ENCODE data around the gene NRXN3.
"Not testable (repeated sequence)": the region's sequence is repeated elsewhere in the genome, so short reads cannot be mapped to it uniquely, and the experiment has no call there.

Gene NRXN3

DNA sequence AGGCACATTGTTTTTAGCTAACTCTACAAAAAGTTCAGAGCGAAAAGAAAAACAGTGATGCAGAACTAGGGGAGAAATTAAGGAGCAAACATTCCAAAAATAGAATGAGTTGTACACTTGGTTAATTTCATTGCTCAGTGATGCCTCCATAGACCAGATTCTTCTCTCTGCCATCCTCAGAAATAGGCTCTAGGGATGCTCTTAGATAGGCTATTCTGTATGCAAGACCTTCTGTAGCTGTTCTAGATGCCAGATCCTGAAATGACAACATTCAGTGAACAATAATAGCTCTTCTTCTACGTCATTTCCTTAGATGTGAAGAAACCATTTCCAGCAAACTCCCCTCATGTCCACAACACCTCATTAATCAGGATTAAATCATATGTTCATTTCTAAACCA, 1574.9 kb downstream of the NRXN3 start:
- in situ Hi-C loops (cut with MboI; ENCODE audit: low sequenced_read_pairs, unreplicated experiment) = no loop called here
- DNase-seq (ENCODE audit: low spot score) = no peak
- TF ChIP-seq, protein P1, sequence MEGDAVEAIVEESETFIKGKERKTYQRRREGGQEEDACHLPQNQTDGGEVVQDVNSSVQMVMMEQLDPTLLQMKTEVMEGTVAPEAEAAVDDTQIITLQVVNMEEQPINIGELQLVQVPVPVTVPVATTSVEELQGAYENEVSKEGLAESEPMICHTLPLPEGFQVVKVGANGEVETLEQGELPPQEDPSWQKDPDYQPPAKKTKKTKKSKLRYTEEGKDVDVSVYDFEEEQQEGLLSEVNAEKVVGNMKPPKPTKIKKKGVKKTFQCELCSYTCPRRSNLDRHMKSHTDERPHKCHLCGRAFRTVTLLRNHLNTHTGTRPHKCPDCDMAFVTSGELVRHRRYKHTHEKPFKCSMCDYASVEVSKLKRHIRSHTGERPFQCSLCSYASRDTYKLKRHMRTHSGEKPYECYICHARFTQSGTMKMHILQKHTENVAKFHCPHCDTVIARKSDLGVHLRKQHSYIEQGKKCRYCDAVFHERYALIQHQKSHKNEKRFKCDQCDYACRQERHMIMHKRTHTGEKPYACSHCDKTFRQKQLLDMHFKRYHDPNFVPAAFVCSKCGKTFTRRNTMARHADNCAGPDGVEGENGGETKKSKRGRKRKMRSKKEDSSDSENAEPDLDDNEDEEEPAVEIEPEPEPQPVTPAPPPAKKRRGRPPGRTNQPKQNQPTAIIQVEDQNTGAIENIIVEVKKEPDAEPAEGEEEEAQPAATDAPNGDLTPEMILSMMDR (IDR thresholded peaks at IDR 0.05; ENCODE audit: borderline replicate concordance, control extremely low read depth, extremely low read depth, insufficient read depth, missing control alignments) = no peak

DNA sequence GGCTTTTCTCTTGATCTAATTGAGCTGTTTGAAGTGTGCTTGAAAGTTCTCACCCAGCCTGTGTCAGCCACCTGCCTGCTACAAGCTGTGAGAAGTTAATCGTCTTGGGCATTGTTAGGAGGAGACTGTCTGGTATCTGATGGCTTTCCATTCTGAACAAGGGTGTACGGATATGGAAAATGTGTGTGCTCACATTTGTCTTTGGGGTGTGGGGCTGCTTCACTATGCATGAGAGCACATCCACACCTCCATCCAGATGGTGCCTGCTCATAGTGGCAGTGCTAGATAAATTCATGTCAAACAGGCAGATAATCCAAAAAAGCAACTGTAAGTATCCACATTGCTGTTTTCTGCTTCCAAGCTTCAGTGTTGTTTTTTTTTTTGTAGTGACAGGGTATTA, 1578.9 kb downstream of the NRXN3 start:
- no peak for DNase-seq (ENCODE audit: low spot score)
- in situ Hi-C loops (cut with MboI; ENCODE audit: low sequenced_read_pairs, unreplicated experiment) = no loop called here
- TF ChIP-seq, protein P1 (IDR thresholded peaks at IDR 0.05; ENCODE audit: borderline replicate concordance, control extremely low read depth, extremely low read depth, insufficient read depth, missing control alignments) = no peak

DNA sequence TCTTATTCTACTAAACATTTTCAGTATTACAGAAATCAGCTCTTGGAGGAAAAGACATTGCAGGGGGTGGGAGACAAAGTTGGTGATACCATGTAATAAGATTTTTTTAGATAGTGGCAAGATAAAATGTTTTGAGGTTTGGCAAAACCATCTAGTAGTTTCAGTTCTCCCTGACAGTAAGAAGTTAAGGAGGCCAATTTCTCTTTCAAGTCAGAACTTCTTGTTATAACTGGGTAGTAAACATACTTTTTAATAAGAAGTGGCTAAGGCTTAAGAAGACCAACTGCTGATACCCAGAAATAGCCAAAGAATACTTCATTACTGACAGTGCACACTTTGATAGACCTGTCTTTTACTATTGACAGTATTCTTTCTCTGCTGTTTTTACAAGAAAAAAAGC, 1588.8 kb downstream of the NRXN3 start:
- TF ChIP-seq, protein P1 (IDR thresholded peaks at IDR 0.05; ENCODE audit: borderline replicate concordance, control extremely low read depth, extremely low read depth, insufficient read depth, missing control alignments) = no peak
- in situ Hi-C loops (cut with MboI; ENCODE audit: low sequenced_read_pairs, unreplicated experiment) = no loop called here
- no peak for DNase-seq (ENCODE audit: low spot score)

DNA sequence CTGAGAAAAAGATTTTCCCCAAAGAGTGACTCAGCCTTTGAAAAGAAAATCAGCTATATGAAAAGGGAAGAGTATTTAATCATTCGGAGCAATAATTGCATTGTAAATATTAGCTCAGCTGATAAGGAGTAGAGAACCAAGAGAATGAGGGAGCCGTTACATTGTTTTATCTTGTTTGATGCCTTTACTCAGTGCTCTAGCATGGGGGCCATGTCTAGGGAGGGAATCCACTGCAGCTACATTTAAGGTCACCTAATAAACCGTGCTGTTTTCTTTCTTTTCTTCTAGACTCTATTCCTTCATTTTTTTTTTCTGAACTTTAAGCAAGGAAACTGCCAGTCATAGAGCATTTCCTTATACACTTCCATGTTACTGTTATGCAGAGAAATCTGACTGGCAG, 1594.2 kb downstream of the NRXN3 start:
- TF ChIP-seq, protein P1 (IDR thresholded peaks at IDR 0.05; ENCODE audit: borderline replicate concordance, control extremely low read depth, extremely low read depth, insufficient read depth, missing control alignments) = no peak
- no peak for DNase-seq (ENCODE audit: low spot score)
- in situ Hi-C loops (cut with MboI; ENCODE audit: low sequenced_read_pairs, unreplicated experiment) = no loop called here

DNA sequence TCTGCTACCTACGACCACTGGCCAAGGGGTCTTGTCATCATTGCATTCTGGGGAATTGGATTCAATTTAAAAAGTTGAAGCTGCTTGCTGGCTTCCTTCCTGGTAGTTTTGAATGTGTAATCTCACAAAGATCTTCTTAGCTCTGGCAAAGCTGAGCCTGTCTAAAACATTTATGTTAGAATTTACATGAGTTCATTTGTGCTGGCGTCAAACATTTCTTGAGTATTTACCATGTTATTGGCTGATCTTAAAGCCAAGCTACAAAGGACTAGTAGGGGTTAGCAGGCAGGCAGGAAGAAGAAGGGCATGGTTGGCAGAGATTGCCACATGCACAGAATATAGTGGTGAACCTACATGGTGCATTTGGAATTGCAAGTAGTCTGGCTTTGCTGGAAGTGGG, 1596.3 kb downstream of the NRXN3 start:
- in situ Hi-C loops (cut with MboI; ENCODE audit: low sequenced_read_pairs, unreplicated experiment) = no loop called here
- TF ChIP-seq, protein P1 (IDR thresholded peaks at IDR 0.05; ENCODE audit: borderline replicate concordance, control extremely low read depth, extremely low read depth, insufficient read depth, missing control alignments) = no peak
- DNase-seq (ENCODE audit: low spot score) = no peak

DNA sequence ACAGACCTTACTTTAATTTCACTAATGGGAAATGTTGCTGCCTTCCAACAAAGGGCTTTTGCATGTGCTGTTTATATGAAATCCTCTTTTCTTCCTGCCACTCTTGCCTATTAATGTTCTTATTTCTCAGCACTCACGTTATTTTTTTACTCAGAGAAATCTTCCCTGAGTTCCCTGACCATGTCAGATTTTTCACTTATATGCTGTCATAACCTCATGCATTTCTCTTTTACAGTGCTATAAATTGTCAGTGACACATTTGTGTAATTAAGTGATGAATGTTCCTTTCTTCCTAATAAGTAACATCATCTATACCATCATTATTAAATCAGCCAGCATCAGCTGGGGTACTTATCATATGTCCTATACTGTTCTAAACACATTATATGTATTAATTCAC, 1597.1 kb downstream of the NRXN3 start:
- TF ChIP-seq, protein P1 (IDR thresholded peaks at IDR 0.05; ENCODE audit: borderline replicate concordance, control extremely low read depth, extremely low read depth, insufficient read depth, missing control alignments) = no peak
- no peak for DNase-seq (ENCODE audit: low spot score)
- in situ Hi-C loops (cut with MboI; ENCODE audit: low sequenced_read_pairs, unreplicated experiment) = no loop called here

DNA sequence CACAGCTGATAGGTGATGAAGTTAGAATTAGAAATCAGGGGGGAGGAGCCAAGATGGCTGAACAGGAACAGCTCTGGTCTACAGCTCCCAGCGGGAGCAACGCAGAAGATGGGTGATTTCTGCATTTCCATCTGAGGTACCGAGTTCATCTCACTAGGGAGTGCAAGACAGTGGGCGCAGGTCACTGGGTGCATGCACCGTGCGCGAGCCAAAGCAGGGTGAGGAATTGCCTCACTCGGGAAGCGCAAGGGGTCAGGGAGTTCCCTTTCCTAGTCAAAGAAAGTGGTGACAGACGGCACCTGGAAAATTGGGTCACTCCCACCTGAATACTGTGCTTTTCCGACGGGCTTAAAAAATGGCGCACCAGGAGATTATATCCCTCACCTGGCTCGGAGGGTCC, 1597.5 kb downstream of the NRXN3 start:
- in situ Hi-C loops (cut with MboI; ENCODE audit: low sequenced_read_pairs, unreplicated experiment); DNase-seq (ENCODE audit: low spot score): not testable (repeated sequence)
